OCI-LY7 (cell line): ENCODE measurements around the gene CALM3.

ENCODE experiments used
- CTCF ChIP-seq: fragments of 200-600 bp; sonication (generic); conservative IDR thresholded peaks from 2 replicates; pipeline ENCODE4 v1.5.1; 2014; ENCODE audit warnings: mild to moderate bottlenecking, antibody characterized with exemption, low read length, moderate library complexity, mixed read lengths
- EZH2phosphoT487 ChIP-seq: fragments of 200-600 bp; sonication (generic); IDR thresholded peaks from 2 replicates; pipeline ENCODE4 v1.6.1; 2018; ENCODE audit warnings: low read depth, borderline replicate concordance, mild to moderate bottlenecking, mixed run types, antibody characterized with exemption, low read length, moderate library complexity, mixed read lengths

GRCh38 chr19:46639358-46640182, 38.4 kb downstream of the CALM3 start:
- TF ChIP-seq CTCF (no peak), EZH2phosphoT487 (no peak)
